ENCODE results near the gene CCNY.

DNA sequence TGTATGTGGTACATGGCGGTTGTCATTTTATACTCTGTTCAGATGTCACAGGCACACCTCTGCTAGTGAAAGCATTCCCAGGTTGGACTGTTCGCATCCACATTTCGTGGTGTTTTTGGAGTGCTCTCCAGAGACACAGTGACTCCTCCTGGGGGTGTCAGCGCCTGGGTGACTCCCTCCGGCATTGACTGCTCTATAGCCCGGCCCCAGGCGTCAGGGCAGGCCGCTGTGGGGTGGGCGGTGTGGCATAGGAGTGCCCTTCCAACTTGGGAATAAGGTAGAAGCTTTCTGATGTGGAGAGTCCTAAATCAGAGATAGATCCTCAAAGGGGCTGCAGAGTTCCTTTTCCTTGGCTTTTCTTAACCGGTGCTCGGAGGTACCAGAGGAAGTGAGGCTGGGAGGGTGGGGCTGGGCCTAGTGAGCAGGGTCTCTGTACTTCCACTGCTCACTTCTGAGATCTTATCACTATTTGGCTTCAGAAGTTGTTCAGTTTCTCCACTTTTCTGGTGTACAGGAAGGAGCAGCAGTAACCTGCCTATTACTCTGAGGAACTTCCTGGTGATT lies 32.3 kb downstream of the CCNY start:
- TF ChIP-seq NFYB (CRISPR knock-in tag; conservative IDR thresholded peaks at IDR 0.05; ENCODE audit: low read depth), result no peak
- TF ChIP-seq ATF1 (CRISPR knock-in tag; IDR thresholded peaks at IDR 0.05), result no peak
- TF ChIP-seq, protein P1, sequence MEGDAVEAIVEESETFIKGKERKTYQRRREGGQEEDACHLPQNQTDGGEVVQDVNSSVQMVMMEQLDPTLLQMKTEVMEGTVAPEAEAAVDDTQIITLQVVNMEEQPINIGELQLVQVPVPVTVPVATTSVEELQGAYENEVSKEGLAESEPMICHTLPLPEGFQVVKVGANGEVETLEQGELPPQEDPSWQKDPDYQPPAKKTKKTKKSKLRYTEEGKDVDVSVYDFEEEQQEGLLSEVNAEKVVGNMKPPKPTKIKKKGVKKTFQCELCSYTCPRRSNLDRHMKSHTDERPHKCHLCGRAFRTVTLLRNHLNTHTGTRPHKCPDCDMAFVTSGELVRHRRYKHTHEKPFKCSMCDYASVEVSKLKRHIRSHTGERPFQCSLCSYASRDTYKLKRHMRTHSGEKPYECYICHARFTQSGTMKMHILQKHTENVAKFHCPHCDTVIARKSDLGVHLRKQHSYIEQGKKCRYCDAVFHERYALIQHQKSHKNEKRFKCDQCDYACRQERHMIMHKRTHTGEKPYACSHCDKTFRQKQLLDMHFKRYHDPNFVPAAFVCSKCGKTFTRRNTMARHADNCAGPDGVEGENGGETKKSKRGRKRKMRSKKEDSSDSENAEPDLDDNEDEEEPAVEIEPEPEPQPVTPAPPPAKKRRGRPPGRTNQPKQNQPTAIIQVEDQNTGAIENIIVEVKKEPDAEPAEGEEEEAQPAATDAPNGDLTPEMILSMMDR (IDR thresholded peaks at IDR 0.05), result no peak
- no peak for TF ChIP-seq RORB (CRISPR knock-in tag; IDR thresholded peaks at IDR 0.05)
- TF ChIP-seq, protein P2, sequence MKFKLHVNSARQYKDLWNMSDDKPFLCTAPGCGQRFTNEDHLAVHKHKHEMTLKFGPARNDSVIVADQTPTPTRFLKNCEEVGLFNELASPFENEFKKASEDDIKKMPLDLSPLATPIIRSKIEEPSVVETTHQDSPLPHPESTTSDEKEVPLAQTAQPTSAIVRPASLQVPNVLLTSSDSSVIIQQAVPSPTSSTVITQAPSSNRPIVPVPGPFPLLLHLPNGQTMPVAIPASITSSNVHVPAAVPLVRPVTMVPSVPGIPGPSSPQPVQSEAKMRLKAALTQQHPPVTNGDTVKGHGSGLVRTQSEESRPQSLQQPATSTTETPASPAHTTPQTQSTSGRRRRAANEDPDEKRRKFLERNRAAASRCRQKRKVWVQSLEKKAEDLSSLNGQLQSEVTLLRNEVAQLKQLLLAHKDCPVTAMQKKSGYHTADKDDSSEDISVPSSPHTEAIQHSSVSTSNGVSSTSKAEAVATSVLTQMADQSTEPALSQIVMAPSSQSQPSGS (CRISPR knock-in tag; IDR thresholded peaks at IDR 0.05; ENCODE audit: borderline replicate concordance, low read depth), result no peak
- no peak for TF ChIP-seq SP1 (CRISPR knock-in tag; conservative IDR thresholded peaks at IDR 0.05)

Data from WTC11 (cell line).